Ascending aorta (tissue), 2 donors: ENCODE measurements around the gene SCLY. TPM values are rescaled to one million over a fixed set of nuclear protein-coding genes. Genes with fewer than 3 reads are reported as not detected.

Experiments used
- DNase-seq, 2 donors: peaks; one replicate each; pipeline ENCODE4 v3.0.0-alpha.2; 2019; ENCODE audit warnings: low spot score in 2 of 2
- H3K27ac ChIP-seq, 2 donors: fragments of 200-600 bp; sonication (generic); one replicate each; pipeline ENCODE4 v1.5.1; 2016 to 2017; ENCODE audit warnings: mild to moderate bottlenecking in 1 of 2
- H3K27me3 ChIP-seq: fragments of 200-600 bp; sonication (generic); one replicate; pipeline ENCODE4 v1.5.1; 2017
- H3K36me3 ChIP-seq, 2 donors: fragments of 200-600 bp; sonication (generic); one replicate each; pipeline ENCODE4 v1.5.1; 2016
- H3K4me1 ChIP-seq, 2 donors: fragments of 200-600 bp; sonication (generic); one replicate each; pipeline ENCODE4 v1.5.1; 2016 to 2017; ENCODE audit warnings: mild to moderate bottlenecking in 1 of 2
- H3K4me3 ChIP-seq, 2 donors: fragments of 200-600 bp; sonication (generic); one replicate each; pipeline ENCODE4 v1.5.1; 2016 to 2017; ENCODE audit warnings: mild to moderate bottlenecking in 1 of 2
- H3K9me3 ChIP-seq, 2 donors: fragments of 200-600 bp; sonication (generic); one replicate each; pipeline ENCODE4 v1.5.1; 2016
- CTCF ChIP-seq, 3 experiments: fragments of 200-600 bp in 2 of 3; fragments of 450-650 bp in 1 of 3; sonication (generic) in 2 of 3; IDR thresholded peaks; one replicate each; pipeline ENCODE4 v1.5.1; 2016 to 2019; ENCODE audit warnings: antibody characterized with exemption in 3 of 3, mild to moderate bottlenecking in 1 of 3, moderate library complexity in 1 of 3
- intact Hi-C: fragments of 100-400 bp; cut with DNase I; formaldehyde crosslinking; loops from one replicate; pipeline ENCODE4 v1.15.1; 2023
- total RNA-seq: library from RNA; depleted of rRNA; stranded (reverse); fragments of >200 nt; gene quantifications from one replicate; pipeline ENCODE4 v1.1.0, GENCODE V29; 2016

SCLY gene
- total RNA-seq, 1 donor from 2014 or later, result 87.5 TPM

GRCh38 chr2:238140721-238141540 lies 80.1 kb downstream of the SCLY start:
- Histone ChIP-seq H3K4me3 (no peak overlapping the region), H3K36me3 (peaks cover 5 to 10% of the 10 kb centered on the region in 2 donors), H3K4me1 (peaks cover 19 to 52% of the 10 kb centered on the region in 2 donors), H3K27me3 (no peaks in the 10 kb centered on the region), H3K27ac (no peak overlapping the region), H3K9me3 (no peaks in the 10 kb centered on the region)
- TF ChIP-seq CTCF (IDR thresholded peaks at IDR 0.05), result no peak
- intact Hi-C loops, result loop anchor here (10.0 kb wide), 1 partner anchor 286 kb away; the partner anchor contains the start of gene RAMP1
- no peak for DNase-seq

- Histone ChIP-seq H3K27me3 (no peaks in the 10 kb centered on the region), H3K9me3 (no peaks in the 10 kb centered on the region), H3K4me3 (peak overlapping the region; percentile 5 to 17), H3K4me1 (peaks cover 19 to 52% of the 10 kb centered on the region in 2 donors), H3K27ac (no peak overlapping the region), H3K36me3 (peaks cover 5 to 13% of the 10 kb centered on the region in 2 donors)
- intact Hi-C loops, result loop anchor here (2.0 to 10.0 kb wide), 2 partner anchors 27 to 287 kb away; partner anchors contain the start of gene RAMP1
- no peak for TF ChIP-seq CTCF (IDR thresholded peaks at IDR 0.05)
- no peak for DNase-seq
Measured at GRCh38 chr2:238141541-238142318, 80.9 kb downstream of the SCLY start.

GRCh38 chr2:238142382-238143205 lies 81.8 kb downstream of the SCLY start:
- Histone ChIP-seq H3K4me1 (peaks cover 19 to 47% of the 10 kb centered on the region in 2 donors), H3K27ac (peak overlapping the region; percentile 39 to 73), H3K4me3 (peak overlapping the region; percentile 17 to 35)

GRCh38 chr2:238143239-238143951 lies 82.6 kb downstream of the SCLY start:
- DNase-seq, result peak; percentile 29 to 85
- Histone ChIP-seq H3K27me3 (no peaks in the 10 kb centered on the region), H3K4me3 (peak overlapping the region; percentile 9 to 35), H3K36me3 (peaks cover 5 to 13% of the 10 kb centered on the region in 2 donors), H3K4me1 (peaks cover 17 to 39% of the 10 kb centered on the region in 2 donors), H3K27ac (peak overlapping the region; percentile 69 to 73), H3K9me3 (no peaks in the 10 kb centered on the region)
- intact Hi-C loops, result loop anchor here (2.0 to 10.0 kb wide), 2 partner anchors 25 to 289 kb away; partner anchors contain the start of gene RAMP1
- no peak for TF ChIP-seq CTCF (IDR thresholded peaks at IDR 0.05)

More at GRCh38 chr2:238142382-238143205, 81.8 kb downstream of the SCLY start:
- Histone ChIP-seq H3K27me3 (no peaks in the 10 kb centered on the region), H3K9me3 (no peaks in the 10 kb centered on the region), H3K36me3 (peaks cover 5 to 13% of the 10 kb centered on the region in 2 donors)
- TF ChIP-seq CTCF (IDR thresholded peaks at IDR 0.05), result no peak
- no peak for DNase-seq
- intact Hi-C loops, result loop anchor here (2.0 to 10.0 kb wide), 2 partner anchors 26 to 288 kb away; partner anchors contain the start of gene RAMP1
